ENCODE data around the gene ARHGAP19. TPM values are rescaled to one million over a fixed set of nuclear protein-coding genes. Genes with fewer than 3 reads are reported as not detected.

ARHGAP19 gene
- total and polyA plus RNA-seq, 2 donors (not counting 1 experiment from before 2014, with no cell fraction given) = 5.6 to 7.4 TPM

DNA sequence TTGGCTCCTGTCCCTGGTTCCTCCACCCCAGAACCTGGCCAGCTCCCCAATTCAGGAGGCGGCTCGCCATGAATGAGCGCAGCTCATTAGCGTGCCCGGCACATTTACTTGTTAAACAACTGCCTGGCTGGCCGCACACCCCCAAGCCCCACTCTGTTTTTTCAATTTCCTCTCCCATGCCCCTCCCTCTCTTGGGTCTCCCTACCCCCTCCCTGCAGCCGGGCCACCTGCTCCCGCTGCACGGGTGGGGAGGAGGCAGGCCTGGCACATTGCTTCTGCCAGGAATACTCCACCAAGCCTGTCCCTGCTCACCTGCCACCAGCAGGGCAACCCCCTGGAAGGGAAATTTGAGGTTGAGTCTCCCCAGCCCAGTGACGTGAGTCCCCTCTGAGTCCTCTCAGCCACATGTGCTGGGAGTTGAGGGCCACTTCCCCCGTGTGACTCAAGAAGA is 104.2 kb downstream of the ARHGAP19 start:
- no peak overlapping the region for H3K9ac ChIP-seq (ENCODE audit: insufficient read depth, low read length)
- no peak overlapping the region for H3K27ac ChIP-seq (ENCODE audit: insufficient read depth, low read length)
- no peaks in the 10 kb centered on the region for H4K20me1 ChIP-seq (ENCODE audit: control insufficient read depth, extremely low read depth, insufficient read depth, low read length)
- no peaks in the 10 kb centered on the region for H3K4me1 ChIP-seq (ENCODE audit: control insufficient read depth, extremely low read depth, insufficient read depth, low read length)
- DNase-seq (ENCODE audit: low read depth in 2 of 2) = no peak
- no peaks in the 10 kb centered on the region for H3K9me3 ChIP-seq (ENCODE audit: control insufficient read depth, insufficient read depth, low read depth, low read length)
- H3K79me2 ChIP-seq (ENCODE audit: control insufficient read depth, insufficient read depth, low read length) = no peaks in the 10 kb centered on the region
- H3K4me3 ChIP-seq (replicated peaks in 1 of 4; ENCODE audit: control extremely low read depth in 1 of 4, insufficient read depth in 1 of 4, low read depth in 3 of 4, low read length in 4 of 4) = no peak overlapping the region
- no peak overlapping the region for H3K4me2 ChIP-seq (ENCODE audit: extremely low read depth, insufficient read depth, low read length)
- H3K27me3 ChIP-seq (ENCODE audit: control insufficient read depth, insufficient read depth, low read length) = peaks cover 38% of the 10 kb centered on the region
- TF ChIP-seq CTCF (conservative IDR thresholded peaks at IDR 0.05 in 1 of 2, IDR thresholded peaks at IDR 0.05 in 1 of 2; ENCODE audit: low read depth in 1 of 2, low read length in 2 of 2) (no peak), EZH2 (IDR thresholded peaks at IDR 0.05; ENCODE audit: low read length, missing control alignments) (no peak)
- H3K36me3 ChIP-seq (ENCODE audit: control insufficient read depth, insufficient read depth, low read length) = no peaks in the 10 kb centered on the region
- H2AFZ ChIP-seq (ENCODE audit: low read length) = no peak overlapping the region

GRCh38 chr10:97186911-97187310 is 105.5 kb downstream of the ARHGAP19 start:
- TF ChIP-seq CTCF (conservative IDR thresholded peaks at IDR 0.05 in 1 of 2, IDR thresholded peaks at IDR 0.05 in 1 of 2; ENCODE audit: low read depth in 1 of 2, low read length in 2 of 2) = no peak
- TF ChIP-seq EZH2 (IDR thresholded peaks at IDR 0.05; ENCODE audit: low read length, missing control alignments) = no peak
- Histone ChIP-seq H3K9ac (ENCODE audit: insufficient read depth, low read length) (no peak overlapping the region), H3K4me1 (ENCODE audit: control insufficient read depth, extremely low read depth, insufficient read depth, low read length) (no peaks in the 10 kb centered on the region), H3K36me3 (ENCODE audit: control insufficient read depth, insufficient read depth, low read length) (no peaks in the 10 kb centered on the region), H3K9me3 (ENCODE audit: control insufficient read depth, insufficient read depth, low read depth, low read length) (no peaks in the 10 kb centered on the region), H3K27me3 (ENCODE audit: control insufficient read depth, insufficient read depth, low read length) (peaks cover 30% of the 10 kb centered on the region), H3K79me2 (ENCODE audit: control insufficient read depth, insufficient read depth, low read length) (no peaks in the 10 kb centered on the region), H4K20me1 (ENCODE audit: control insufficient read depth, extremely low read depth, insufficient read depth, low read length) (no peaks in the 10 kb centered on the region), H3K27ac (ENCODE audit: insufficient read depth, low read length) (no peak overlapping the region), H3K4me3 (replicated peaks in 1 of 4; ENCODE audit: control extremely low read depth in 1 of 4, insufficient read depth in 1 of 4, low read depth in 3 of 4, low read length in 4 of 4) (no peak overlapping the region), H3K4me2 (ENCODE audit: extremely low read depth, insufficient read depth, low read length) (no peak overlapping the region), H2AFZ (ENCODE audit: low read length) (no peak overlapping the region)
- no peak for DNase-seq (ENCODE audit: low read depth in 2 of 2)

- Histone ChIP-seq H2AFZ (ENCODE audit: low read length) (no peak within 1 kb of the TSS), H3K9me3 (ENCODE audit: control insufficient read depth, insufficient read depth, low read depth, low read length) (no peaks in the 10 kb centered on the region), H3K79me2 (ENCODE audit: control insufficient read depth, insufficient read depth, low read length) (no peaks in the 10 kb centered on the region), H3K9ac (ENCODE audit: insufficient read depth, low read length) (no peak within 1 kb of the TSS), H3K27ac (ENCODE audit: insufficient read depth, low read length) (no peak within 1 kb of the TSS), H3K4me3 (replicated peaks in 1 of 4; ENCODE audit: control extremely low read depth in 1 of 4, insufficient read depth in 1 of 4, low read depth in 3 of 4, low read length in 4 of 4) (no peak within 1 kb of the TSS), H3K27me3 (ENCODE audit: control insufficient read depth, insufficient read depth, low read length) (peaks cover 30% of the 10 kb centered on the region), H3K36me3 (ENCODE audit: control insufficient read depth, insufficient read depth, low read length) (no peaks in the 10 kb centered on the region), H4K20me1 (ENCODE audit: control insufficient read depth, extremely low read depth, insufficient read depth, low read length) (no peaks in the 10 kb centered on the region), H3K4me2 (ENCODE audit: extremely low read depth, insufficient read depth, low read length) (no peak within 1 kb of the TSS), H3K4me1 (ENCODE audit: control insufficient read depth, extremely low read depth, insufficient read depth, low read length) (no peaks in the 10 kb centered on the region)
- TF ChIP-seq CTCF (conservative IDR thresholded peaks at IDR 0.05 in 1 of 2, IDR thresholded peaks at IDR 0.05 in 1 of 2; ENCODE audit: low read depth in 1 of 2, low read length in 2 of 2) (no peak), EZH2 (IDR thresholded peaks at IDR 0.05; ENCODE audit: low read length, missing control alignments) (no peak)
- DNase-seq (ENCODE audit: low read depth in 2 of 2) = no peak
These were observed 106.9 kb downstream of the ARHGAP19 start, which contains the start of gene SLIT1 for GRCh38 chr10:97185326-97186058. SLIT1 (minus strand) TSS chr10:97185959; CDS start chr10:97185674, 285 bp downstream.
